MCF 10A (cell line): ENCODE data around the gene IFITM5. TPM values are rescaled to one million over a fixed set of nuclear protein-coding genes. Genes with fewer than 3 reads are reported as not detected.

Source experiments
- BruUV-seq: library from RNA; stranded (reverse); fragments of 400-500 nt; replicated peaks from 2 replicates; lab custom pipeline; 2021; lab: Mats Ljungman, UMichigan
- CTCF ChIA-PET: fragments of 300-600 bp; sonication (Branson Sonifier 250); formaldehyde crosslinking; extraction: SDS; loops from one replicate; lab custom pipeline; 2021; ENCODE audit warnings: antibody characterized with exemption, inconsistent platforms; lab: Yijun Ruan, JAX
- POLR2A ChIA-PET: fragments of 300-600, 350-650 bp; sonication (Branson Sonifier 250); formaldehyde crosslinking; extraction: SDS; loops from one replicate; lab custom pipeline; 2020; ENCODE audit warnings: antibody characterized with exemption, inconsistent platforms; lab: Yijun Ruan, JAX
- DNase-seq: peaks from one replicate; pipeline ENCODE4 v3.0.0-alpha.2; 2018; ENCODE audit not compliant: unreplicated experiment
- H3K27ac Mint-ChIP-seq: one replicate; pipeline ENCODE4 v1.8.0; 2022; ENCODE audit warnings: mild to moderate bottlenecking, low read depth, mixed read lengths; ENCODE audit not compliant: unreplicated experiment
- H3K27me3 Mint-ChIP-seq: one replicate; pipeline ENCODE4 v1.8.0; 2022; ENCODE audit warnings: mixed read lengths; ENCODE audit not compliant: insufficient read depth, unreplicated experiment
- H3K36me3 Mint-ChIP-seq: one replicate; pipeline ENCODE4 v1.8.0; 2022; ENCODE audit warnings: mild to moderate bottlenecking, moderate library complexity, mixed read lengths; ENCODE audit not compliant: insufficient read depth, unreplicated experiment
- H3K4me1 Mint-ChIP-seq: one replicate; pipeline ENCODE4 v1.8.0; 2022; ENCODE audit warnings: mixed read lengths; ENCODE audit not compliant: insufficient read depth, unreplicated experiment
- H3K4me3 Mint-ChIP-seq: one replicate; pipeline ENCODE4 v1.8.0; 2022; ENCODE audit warnings: mild to moderate bottlenecking, moderate library complexity, mixed read lengths; ENCODE audit not compliant: unreplicated experiment
- H3K9me3 Mint-ChIP-seq: one replicate; pipeline ENCODE4 v1.8.0; 2022; ENCODE audit warnings: mixed read lengths; ENCODE audit not compliant: unreplicated experiment
- CTCF ChIP-seq: fragments of 200-600 bp; IDR thresholded peaks from one replicate; pipeline ENCODE4 v1.8.0; 2022; ENCODE audit warnings: antibody characterized with exemption, mild to moderate bottlenecking; ENCODE audit not compliant: unreplicated experiment
- intact Hi-C: fragments of 100-400 bp; cut with micrococcal nuclease; formaldehyde crosslinking; loops from 2 replicates; pipeline ENCODE4 v1.14.1; 2022
- total RNA-seq: library from RNA; stranded (reverse); gene quantifications from 2 replicates; pipeline ENCODE4 v1.2.3, GENCODE V29; 2022

Gene IFITM5
- total RNA-seq, 1 experiment from 2014 or later = not detected

GRCh38 chr11:299951-300735 is 817 bp upstream of the IFITM5 start:
- BruUV-seq = no TSS peak
- no peak overlapping the region for H3K27ac Mint-ChIP-seq
- no peak for DNase-seq
- intact Hi-C loops = no loop called here
- no peaks in the 10 kb centered on the region for H3K36me3 Mint-ChIP-seq
- no peak for TF ChIP-seq CTCF
- H3K4me3 Mint-ChIP-seq = no peak overlapping the region
- POLR2A ChIA-PET = interaction anchor here (0.7 to 1.7 kb wide), 3 partner anchors 7 to 13 kb away, joined by 3 read pairs; no protein-coding TSS in a partner anchor
- H3K4me1 Mint-ChIP-seq = peaks cover 7% of the 10 kb centered on the region
- H3K9me3 Mint-ChIP-seq = no peaks in the 10 kb centered on the region
- CTCF ChIA-PET = interaction anchor here (0.8 kb wide), 1 partner anchor 94 kb away, joined by 3 read pairs; no protein-coding TSS in a partner anchor
- no peaks in the 10 kb centered on the region for H3K27me3 Mint-ChIP-seq

GRCh38 chr11:298406-299065 is 790 bp downstream of the IFITM5 start:
- Mint-ChIP-seq H3K27ac (no peak overlapping the region), H3K4me1 (peaks cover 7% of the 10 kb centered on the region), H3K9me3 (no peaks in the 10 kb centered on the region), H3K36me3 (no peaks in the 10 kb centered on the region), H3K27me3 (no peaks in the 10 kb centered on the region), H3K4me3 (no peak overlapping the region)
- DNase-seq = no peak
- ChIA-PET POLR2A (interaction anchor here (1.0 kb wide), 1 partner anchor 83 kb away, joined by 3 read pairs; no protein-coding TSS in a partner anchor), CTCF (interaction anchor here (0.6 kb wide), 2 partner anchors 9 to 904 kb away, joined by 3 to 4 read pairs; no protein-coding TSS in a partner anchor)
- BruUV-seq = no TSS peak
- TF ChIP-seq CTCF = no peak
- intact Hi-C loops = no loop called here

- ChIA-PET POLR2A (no interaction called here), CTCF (no interaction called here)
- no peak for TF ChIP-seq CTCF
- no peaks in the 10 kb centered on the region for H3K36me3 Mint-ChIP-seq
- peaks cover 7% of the 10 kb centered on the region for H3K4me1 Mint-ChIP-seq
- no TSS peak for BruUV-seq
- intact Hi-C loops = no loop called here
- no peaks in the 10 kb centered on the region for H3K9me3 Mint-ChIP-seq
- H3K4me3 Mint-ChIP-seq = no peak overlapping the region
- no peak for DNase-seq
- no peaks in the 10 kb centered on the region for H3K27me3 Mint-ChIP-seq
- no peak overlapping the region for H3K27ac Mint-ChIP-seq
Measured at GRCh38 chr11:297586-298405, 1.5 kb downstream of the IFITM5 start.
